ENCODE measurements around the gene MICAL3.

The MICAL3 gene

DNA sequence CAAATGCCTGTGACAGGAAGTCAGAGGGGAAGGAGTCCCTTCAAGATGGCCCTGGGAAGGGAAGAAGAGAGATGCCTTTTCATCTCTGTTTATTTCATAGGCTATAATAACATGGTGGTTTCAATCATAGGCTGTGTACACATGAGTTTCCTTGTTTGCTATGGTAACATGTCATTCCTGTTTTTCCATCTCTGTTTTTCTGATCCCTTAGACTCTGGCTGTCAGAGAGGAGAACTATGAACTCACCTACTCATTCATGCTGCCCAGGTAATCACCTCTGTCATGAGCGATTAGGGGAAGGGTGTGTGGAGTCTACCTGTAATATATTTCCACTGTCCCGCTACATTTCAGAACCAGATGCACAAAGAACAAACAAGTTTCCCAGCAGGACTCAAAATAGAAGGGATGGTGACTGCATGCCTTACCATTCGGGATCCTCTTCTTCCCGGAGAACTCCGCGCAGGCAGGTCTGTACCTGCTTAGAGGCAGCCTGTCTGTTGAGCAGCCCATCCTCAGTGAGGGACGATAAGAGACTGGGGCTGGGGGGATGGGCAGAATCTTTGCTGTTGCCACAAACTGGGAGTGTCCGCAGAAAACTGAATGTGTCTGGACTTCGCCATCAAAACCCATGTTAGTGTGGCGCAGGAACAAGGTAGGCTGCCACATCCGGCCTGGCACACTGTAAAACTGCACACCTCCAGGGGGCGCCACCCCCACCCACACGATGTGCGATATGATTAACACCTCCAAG is 46.4 kb upstream of the MICAL3 start:
- in situ Hi-C loops (cut with HindIII; ENCODE audit: low pct_ligation_motif_present, low sequenced_read_pairs), result no loop called here
- no peaks in the 10 kb centered on the region for H3K36me3 ChIP-seq (replicated peaks)
- H3K27ac ChIP-seq, result no peak overlapping the region
- TF ChIP-seq, protein P1, sequence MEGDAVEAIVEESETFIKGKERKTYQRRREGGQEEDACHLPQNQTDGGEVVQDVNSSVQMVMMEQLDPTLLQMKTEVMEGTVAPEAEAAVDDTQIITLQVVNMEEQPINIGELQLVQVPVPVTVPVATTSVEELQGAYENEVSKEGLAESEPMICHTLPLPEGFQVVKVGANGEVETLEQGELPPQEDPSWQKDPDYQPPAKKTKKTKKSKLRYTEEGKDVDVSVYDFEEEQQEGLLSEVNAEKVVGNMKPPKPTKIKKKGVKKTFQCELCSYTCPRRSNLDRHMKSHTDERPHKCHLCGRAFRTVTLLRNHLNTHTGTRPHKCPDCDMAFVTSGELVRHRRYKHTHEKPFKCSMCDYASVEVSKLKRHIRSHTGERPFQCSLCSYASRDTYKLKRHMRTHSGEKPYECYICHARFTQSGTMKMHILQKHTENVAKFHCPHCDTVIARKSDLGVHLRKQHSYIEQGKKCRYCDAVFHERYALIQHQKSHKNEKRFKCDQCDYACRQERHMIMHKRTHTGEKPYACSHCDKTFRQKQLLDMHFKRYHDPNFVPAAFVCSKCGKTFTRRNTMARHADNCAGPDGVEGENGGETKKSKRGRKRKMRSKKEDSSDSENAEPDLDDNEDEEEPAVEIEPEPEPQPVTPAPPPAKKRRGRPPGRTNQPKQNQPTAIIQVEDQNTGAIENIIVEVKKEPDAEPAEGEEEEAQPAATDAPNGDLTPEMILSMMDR (IDR thresholded peaks at IDR 0.05; ENCODE audit: low read depth, low read length, missing control alignments), result peak; percentile 45
- DNase-seq, result no peak
- peaks cover 11% of the 10 kb centered on the region for H3K27me3 ChIP-seq (replicated peaks)
- no peak overlapping the region for H3K4me3 ChIP-seq (ENCODE audit: low read depth, low read length)

GRCh38 chr22:18070041-18070440 is 45.7 kb upstream of the MICAL3 start:
- no peak for DNase-seq
- in situ Hi-C loops (cut with HindIII; ENCODE audit: low pct_ligation_motif_present, low sequenced_read_pairs), result no loop called here
- no peak overlapping the region for H3K27ac ChIP-seq
- no peak overlapping the region for H3K4me3 ChIP-seq (ENCODE audit: low read depth, low read length)
- H3K27me3 ChIP-seq (replicated peaks), result peaks cover 11% of the 10 kb centered on the region
- no peaks in the 10 kb centered on the region for H3K36me3 ChIP-seq (replicated peaks)
- TF ChIP-seq, protein P1 (IDR thresholded peaks at IDR 0.05; ENCODE audit: low read depth, low read length, missing control alignments), result no peak

DNA sequence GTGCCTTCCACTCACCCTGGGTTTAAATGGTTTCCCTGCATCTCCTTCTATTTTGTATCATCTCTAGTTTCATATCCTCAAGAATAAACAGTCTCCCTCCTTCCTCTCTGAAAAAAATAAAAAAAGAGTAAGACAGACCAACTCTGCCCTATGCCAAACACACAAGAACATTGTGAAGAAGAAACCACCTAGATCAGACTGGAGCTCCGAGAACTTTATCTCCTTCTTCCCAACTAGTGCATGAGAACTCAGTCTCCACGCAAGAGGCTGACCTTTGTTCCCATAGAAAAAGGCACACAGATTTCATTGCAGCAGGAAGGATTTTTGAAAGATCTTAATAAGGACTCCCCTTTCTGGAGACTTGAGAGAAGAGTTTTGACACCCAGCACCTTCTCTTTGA is 44.7 kb upstream of the MICAL3 start:
- no peak for DNase-seq
- peaks cover 11% of the 10 kb centered on the region for H3K27me3 ChIP-seq (replicated peaks)
- TF ChIP-seq, protein P1 (IDR thresholded peaks at IDR 0.05; ENCODE audit: low read depth, low read length, missing control alignments), result no peak
- no peak overlapping the region for H3K4me3 ChIP-seq (ENCODE audit: low read depth, low read length)
- H3K36me3 ChIP-seq (replicated peaks), result no peaks in the 10 kb centered on the region
- in situ Hi-C loops (cut with HindIII; ENCODE audit: low pct_ligation_motif_present, low sequenced_read_pairs), result no loop called here
- H3K27ac ChIP-seq, result no peak overlapping the region

DNA sequence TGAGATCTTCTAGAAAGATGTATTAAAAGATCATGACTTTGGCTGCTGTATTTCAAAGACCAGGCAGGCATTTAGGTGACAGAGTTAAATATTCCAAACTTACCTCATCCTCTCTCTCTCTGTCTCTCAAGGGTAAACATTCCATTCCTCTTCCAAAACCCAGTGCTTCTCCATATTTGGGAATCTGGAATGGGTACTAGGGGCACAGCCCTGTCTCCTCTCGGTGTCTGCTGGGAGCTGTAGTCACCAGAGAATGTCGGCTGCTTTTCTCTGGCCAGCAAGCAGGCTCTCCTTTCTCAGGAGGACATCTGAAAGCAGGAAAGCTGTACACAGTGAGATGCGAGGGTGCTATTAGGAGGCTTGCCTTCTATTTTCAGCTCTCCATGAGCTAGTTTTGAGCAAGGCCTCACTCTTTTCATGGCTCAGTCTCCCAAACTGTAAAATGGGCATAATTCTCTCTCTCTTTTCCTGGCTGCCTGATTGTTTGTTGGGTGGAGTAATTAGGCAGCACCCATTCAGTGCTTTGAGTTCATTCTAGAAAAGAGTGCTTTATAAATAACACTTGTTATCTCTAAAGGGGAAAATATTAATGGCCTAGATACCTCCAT is 44.1 kb upstream of the MICAL3 start:
- H3K36me3 ChIP-seq (replicated peaks), result no peaks in the 10 kb centered on the region
- no peak overlapping the region for H3K27ac ChIP-seq
- no peak for DNase-seq
- peaks cover 11% of the 10 kb centered on the region for H3K27me3 ChIP-seq (replicated peaks)
- TF ChIP-seq, protein P1 (IDR thresholded peaks at IDR 0.05; ENCODE audit: low read depth, low read length, missing control alignments), result no peak
- in situ Hi-C loops (cut with HindIII; ENCODE audit: low pct_ligation_motif_present, low sequenced_read_pairs), result no loop called here
- no peak overlapping the region for H3K4me3 ChIP-seq (ENCODE audit: low read depth, low read length)

- no peak overlapping the region for H3K4me3 ChIP-seq (ENCODE audit: low read depth, low read length)
- DNase-seq, result no peak
- H3K27me3 ChIP-seq (replicated peaks), result peaks cover 11% of the 10 kb centered on the region
- no peaks in the 10 kb centered on the region for H3K36me3 ChIP-seq (replicated peaks)
- TF ChIP-seq, protein P1 (IDR thresholded peaks at IDR 0.05; ENCODE audit: low read depth, low read length, missing control alignments), result no peak
- no peak overlapping the region for H3K27ac ChIP-seq
- in situ Hi-C loops (cut with HindIII; ENCODE audit: low pct_ligation_motif_present, low sequenced_read_pairs), result no loop called here
Observed at GRCh38 chr22:18067548-18068341, 43.4 kb upstream of the MICAL3 start.
